Measurements from ENCODE around the gene GHR. TPM values are rescaled to one million over a fixed set of nuclear protein-coding genes. Genes with fewer than 3 reads are reported as not detected.

Gene GHR
- total RNA-seq, 1 donor from 2014 or later: 16.7 TPM

DNA sequence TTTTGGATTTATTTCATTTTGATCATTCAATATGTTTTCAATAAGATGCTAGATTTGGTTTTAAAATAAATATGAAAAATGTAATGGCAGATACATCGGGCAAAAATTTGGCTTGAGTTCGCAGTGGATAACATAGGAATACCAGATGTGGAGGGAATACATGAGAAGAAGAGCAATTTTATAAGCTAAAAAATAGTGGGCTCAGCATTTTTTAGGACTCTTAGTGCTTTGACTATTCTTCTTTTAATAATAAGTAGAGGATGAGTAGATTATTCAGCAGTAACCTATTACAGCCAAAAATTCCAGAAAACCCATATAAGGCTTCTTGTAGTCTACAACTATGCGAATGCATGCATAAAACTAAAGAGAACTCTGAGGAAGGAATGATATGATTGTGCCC lies 22.8 kb upstream of the GHR start:
- no peak overlapping the region for H3K27ac ChIP-seq (ENCODE audit: low read depth, low read length)
- H3K9ac ChIP-seq (ENCODE audit: low read depth in 1 of 3, low read length in 3 of 3): no peak overlapping the region
- H3K4me3 ChIP-seq (ENCODE audit: low read length in 3 of 3): no peak overlapping the region
- no peaks in the 10 kb centered on the region for H3K36me3 ChIP-seq (ENCODE audit: control insufficient read depth in 3 of 3, insufficient read depth in 3 of 3, low read length in 3 of 3)
- H3K4me1 ChIP-seq (ENCODE audit: control insufficient read depth in 3 of 3, insufficient read depth in 3 of 3, low read length in 3 of 3): peaks cover 0 to 4% (median 0%) of the 10 kb centered on the region in 3 donors
- H3K27me3 ChIP-seq (ENCODE audit: control insufficient read depth in 3 of 3, insufficient read depth in 3 of 3, low read length in 3 of 3): no peaks in the 10 kb centered on the region
- no peaks in the 10 kb centered on the region for H3K9me3 ChIP-seq (ENCODE audit: control insufficient read depth in 3 of 3, low read length in 3 of 3)

DNA sequence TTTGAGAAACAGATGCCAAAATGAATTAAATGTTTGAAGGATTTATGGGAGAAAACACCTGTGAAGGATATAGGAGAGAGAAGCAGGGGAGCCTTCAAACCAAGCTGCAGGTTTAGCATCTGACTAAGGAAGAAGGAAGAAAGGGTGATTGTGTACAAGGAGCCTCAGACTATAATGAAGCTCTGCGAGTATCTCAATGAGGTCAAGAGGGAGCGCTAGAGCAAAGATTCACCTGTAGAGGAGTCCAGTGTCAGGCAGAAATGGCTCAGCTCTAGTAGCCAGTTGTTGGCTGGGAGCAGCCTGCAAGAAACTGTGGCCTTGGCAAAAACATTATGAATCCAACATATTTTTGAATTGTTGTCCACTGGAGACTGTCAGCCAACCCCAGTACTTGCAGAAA lies 20.0 kb upstream of the GHR start:
- H3K36me3 ChIP-seq (ENCODE audit: control insufficient read depth in 3 of 3, insufficient read depth in 3 of 3, low read length in 3 of 3): no peaks in the 10 kb centered on the region
- H3K27ac ChIP-seq (ENCODE audit: low read depth, low read length): no peak overlapping the region
- no peaks in the 10 kb centered on the region for H3K9me3 ChIP-seq (ENCODE audit: control insufficient read depth in 3 of 3, low read length in 3 of 3)
- H3K4me1 ChIP-seq (ENCODE audit: control insufficient read depth in 3 of 3, insufficient read depth in 3 of 3, low read length in 3 of 3): no peaks in the 10 kb centered on the region
- no peak overlapping the region for H3K4me3 ChIP-seq (ENCODE audit: low read length in 3 of 3)
- H3K27me3 ChIP-seq (ENCODE audit: control insufficient read depth in 3 of 3, insufficient read depth in 3 of 3, low read length in 3 of 3): no peaks in the 10 kb centered on the region
- no peak overlapping the region for H3K9ac ChIP-seq (ENCODE audit: low read depth in 1 of 3, low read length in 3 of 3)

DNA sequence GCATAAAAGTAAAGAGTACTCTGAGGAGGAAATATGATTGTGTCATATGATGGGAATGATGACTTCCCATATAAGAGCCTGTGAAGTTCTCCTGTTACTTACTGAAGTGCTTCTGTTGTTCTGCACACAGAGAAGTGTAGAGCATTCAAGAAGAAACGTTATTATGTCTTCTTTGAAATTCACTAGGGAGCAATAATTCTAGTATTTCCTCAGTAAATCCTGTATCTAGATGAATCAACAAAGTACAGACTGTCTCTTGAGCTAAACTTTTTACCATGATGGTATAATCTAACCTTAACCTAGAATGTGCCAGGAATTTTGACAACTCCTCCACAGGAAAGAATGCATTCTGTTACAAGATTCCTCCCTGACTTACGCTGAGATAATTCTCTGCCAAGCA lies 18.9 kb upstream of the GHR start:
- no peak overlapping the region for H3K4me3 ChIP-seq (ENCODE audit: low read length in 3 of 3)
- no peaks in the 10 kb centered on the region for H3K4me1 ChIP-seq (ENCODE audit: control insufficient read depth in 3 of 3, insufficient read depth in 3 of 3, low read length in 3 of 3)
- no peaks in the 10 kb centered on the region for H3K9me3 ChIP-seq (ENCODE audit: control insufficient read depth in 3 of 3, low read length in 3 of 3)
- H3K27me3 ChIP-seq (ENCODE audit: control insufficient read depth in 3 of 3, insufficient read depth in 3 of 3, low read length in 3 of 3): no peaks in the 10 kb centered on the region
- no peak overlapping the region for H3K27ac ChIP-seq (ENCODE audit: low read depth, low read length)
- no peak overlapping the region for H3K9ac ChIP-seq (ENCODE audit: low read depth in 1 of 3, low read length in 3 of 3)
- no peaks in the 10 kb centered on the region for H3K36me3 ChIP-seq (ENCODE audit: control insufficient read depth in 3 of 3, insufficient read depth in 3 of 3, low read length in 3 of 3)

DNA sequence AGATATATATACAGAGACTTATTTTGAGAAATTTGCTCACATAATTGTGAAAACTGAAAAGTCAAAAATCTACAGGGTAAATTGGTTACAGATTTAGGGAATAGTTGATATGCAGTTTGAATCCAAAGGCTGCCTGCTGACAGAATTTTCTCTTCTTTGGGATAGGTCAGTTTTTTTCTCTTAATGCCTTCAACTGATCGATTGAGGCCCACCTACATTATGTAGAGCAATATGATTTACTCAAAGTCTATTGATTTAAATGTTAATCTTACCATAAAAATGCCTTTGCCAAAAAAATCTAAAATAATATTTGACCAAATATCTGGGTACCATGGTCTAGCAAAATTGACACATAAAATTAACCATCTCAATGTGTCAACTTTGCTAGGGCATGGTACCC lies 3.9 kb upstream of the GHR start:
- Histone ChIP-seq H3K4me3 (ENCODE audit: low read length in 3 of 3) (no peak overlapping the region), H3K9ac (ENCODE audit: low read depth in 1 of 3, low read length in 3 of 3) (no peak overlapping the region), H3K4me1 (ENCODE audit: control insufficient read depth in 3 of 3, insufficient read depth in 3 of 3, low read length in 3 of 3) (peaks cover 5 to 10% (median 7%) of the 10 kb centered on the region in 3 donors), H3K27me3 (ENCODE audit: control insufficient read depth in 3 of 3, insufficient read depth in 3 of 3, low read length in 3 of 3) (no peaks in the 10 kb centered on the region), H3K36me3 (ENCODE audit: control insufficient read depth in 3 of 3, insufficient read depth in 3 of 3, low read length in 3 of 3) (no peaks in the 10 kb centered on the region), H3K9me3 (ENCODE audit: control insufficient read depth in 3 of 3, low read length in 3 of 3) (no peaks in the 10 kb centered on the region), H3K27ac (ENCODE audit: low read depth, low read length) (no peak overlapping the region)

DNA sequence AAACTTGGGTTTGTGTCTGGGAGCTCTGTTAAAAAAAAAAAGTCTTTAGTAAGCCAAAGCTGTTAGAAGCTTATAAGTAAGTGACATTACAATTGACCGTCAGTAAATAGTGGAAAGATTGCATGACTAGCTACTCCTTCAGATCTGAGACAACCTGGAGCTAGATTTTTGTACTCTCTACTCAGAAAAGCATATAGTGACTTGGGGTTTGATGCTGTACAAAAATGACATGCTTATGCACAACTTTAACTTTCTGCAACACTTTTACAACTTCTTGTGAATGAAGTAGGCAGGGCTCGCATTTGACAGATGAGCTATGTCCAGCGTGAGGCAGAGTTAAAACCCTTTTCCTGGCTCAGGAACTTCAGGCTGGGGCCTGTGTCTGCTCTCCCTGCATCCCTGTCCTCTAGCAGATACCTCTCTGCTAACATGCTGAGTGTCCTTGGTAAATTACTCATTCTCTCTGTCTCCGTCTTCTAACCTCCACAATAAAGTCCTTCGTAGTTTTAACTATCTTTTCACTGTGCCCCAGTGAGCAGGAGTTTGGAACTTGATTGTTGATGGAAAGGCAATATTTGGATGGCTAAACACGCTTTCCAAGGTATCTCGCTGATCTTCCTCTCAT lies 471 bp upstream of the GHR start:
- H3K27ac ChIP-seq (ENCODE audit: low read depth, low read length): peak overlapping the region; percentile 79
- H3K9ac ChIP-seq (ENCODE audit: low read depth in 1 of 3, low read length in 3 of 3): peak overlapping the region; percentile 85 to 89 (median 87)
- H3K36me3 ChIP-seq (ENCODE audit: control insufficient read depth in 3 of 3, insufficient read depth in 3 of 3, low read length in 3 of 3): no peaks in the 10 kb centered on the region

DNA sequence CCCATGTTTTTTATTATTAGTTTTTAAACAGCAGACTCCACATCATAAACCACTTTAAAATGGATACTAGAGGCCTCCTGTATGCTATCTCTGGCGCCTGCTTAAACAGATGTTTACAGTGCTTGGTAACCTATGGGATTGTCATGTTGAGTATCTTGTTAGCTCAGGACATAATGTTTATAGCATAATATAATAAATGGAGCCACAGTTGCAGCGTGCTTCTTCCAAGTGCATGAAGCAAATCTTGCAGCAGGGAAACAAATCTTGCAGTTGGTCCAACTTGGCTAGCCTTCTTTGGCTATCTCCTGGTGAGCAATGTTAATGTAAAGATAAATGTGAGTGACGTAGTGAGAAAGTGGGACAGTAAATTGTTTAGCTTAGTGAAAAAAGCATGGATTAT lies 2.8 kb downstream of the GHR start:
- Histone ChIP-seq H3K4me1 (ENCODE audit: control insufficient read depth in 3 of 3, insufficient read depth in 3 of 3, low read length in 3 of 3) (peaks cover 23 to 36% (median 31%) of the 10 kb centered on the region in 3 donors), H3K36me3 (ENCODE audit: control insufficient read depth in 3 of 3, insufficient read depth in 3 of 3, low read length in 3 of 3) (no peaks in the 10 kb centered on the region), H3K27me3 (ENCODE audit: control insufficient read depth in 3 of 3, insufficient read depth in 3 of 3, low read length in 3 of 3) (no peaks in the 10 kb centered on the region), H3K4me3 (ENCODE audit: low read length in 3 of 3) (peak overlapping the region in 2 of 3 donors; percentile 17 to 30), H3K9ac (ENCODE audit: low read depth in 1 of 3, low read length in 3 of 3) (peak overlapping the region in 1 of 3 donors; percentile 6), H3K9me3 (ENCODE audit: control insufficient read depth in 3 of 3, low read length in 3 of 3) (no peaks in the 10 kb centered on the region), H3K27ac (ENCODE audit: low read depth, low read length) (no peak overlapping the region)

More for the DNA sequence above, 471 bp upstream of the GHR start:
- peaks cover 15 to 24% (median 19%) of the 10 kb centered on the region in 3 donors for H3K4me1 ChIP-seq (ENCODE audit: control insufficient read depth in 3 of 3, insufficient read depth in 3 of 3, low read length in 3 of 3)
- H3K27me3 ChIP-seq (ENCODE audit: control insufficient read depth in 3 of 3, insufficient read depth in 3 of 3, low read length in 3 of 3): no peaks in the 10 kb centered on the region
- peak overlapping the region; percentile 80 to 94 (median 86) for H3K4me3 ChIP-seq (ENCODE audit: low read length in 3 of 3)
- no peaks in the 10 kb centered on the region for H3K9me3 ChIP-seq (ENCODE audit: control insufficient read depth in 3 of 3, low read length in 3 of 3)

DNA sequence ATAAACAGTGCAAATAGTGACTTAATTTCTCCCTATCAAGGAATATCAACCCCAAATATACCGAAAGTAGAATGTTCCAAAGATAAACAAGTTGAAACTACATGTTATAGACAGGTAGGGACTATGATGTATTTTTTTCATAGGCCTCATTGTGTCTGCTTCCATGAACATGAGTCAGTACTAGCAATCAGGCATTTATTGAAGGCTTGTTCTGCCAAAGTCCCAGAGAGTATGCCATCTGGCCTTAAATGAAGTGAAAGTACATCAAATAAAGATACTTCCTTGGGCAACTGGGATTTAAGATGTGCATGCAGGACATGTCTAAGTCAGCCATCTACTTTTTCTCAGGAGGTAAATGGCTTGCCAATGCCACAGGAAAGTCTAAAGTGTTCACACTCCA lies 6.5 kb downstream of the GHR start:
- Histone ChIP-seq H3K27ac (ENCODE audit: low read depth, low read length) (no peak overlapping the region), H3K9ac (ENCODE audit: low read depth in 1 of 3, low read length in 3 of 3) (no peak overlapping the region), H3K4me1 (ENCODE audit: control insufficient read depth in 3 of 3, insufficient read depth in 3 of 3, low read length in 3 of 3) (peaks cover 23 to 38% (median 36%) of the 10 kb centered on the region in 3 donors)

DNA sequence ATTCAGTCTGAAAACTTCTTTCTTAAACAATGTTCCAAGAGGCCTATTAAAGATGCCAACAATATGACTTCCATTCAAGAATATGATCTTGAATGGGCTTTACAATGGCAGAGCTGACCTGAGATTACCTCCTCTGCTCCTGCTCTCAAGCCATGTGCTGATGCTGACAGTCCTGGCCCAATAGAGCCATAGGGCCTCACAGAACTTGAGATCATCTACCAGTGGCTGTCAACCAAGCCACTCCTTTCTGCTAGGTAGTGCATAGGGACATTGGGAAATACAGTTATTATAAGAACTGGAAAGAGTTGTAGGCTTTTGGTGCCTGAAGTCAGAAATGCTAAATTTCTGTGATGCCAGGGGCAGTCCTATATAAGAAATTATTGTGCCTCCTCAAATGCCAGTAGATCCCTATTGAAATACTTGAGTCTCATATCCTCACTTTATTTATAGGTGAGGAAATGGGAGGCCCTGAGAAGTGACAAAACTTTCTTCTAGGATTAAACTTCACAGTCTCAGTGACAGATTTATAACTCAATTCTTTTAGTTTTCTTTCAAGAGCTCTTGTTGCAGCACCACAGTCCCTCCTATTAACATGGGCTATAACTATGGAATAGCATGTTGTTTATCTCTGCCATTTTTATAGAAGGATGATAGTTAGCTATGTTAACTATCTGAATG lies 10.9 kb downstream of the GHR start:
- peaks cover 27 to 36% (median 32%) of the 10 kb centered on the region in 3 donors for H3K4me1 ChIP-seq (ENCODE audit: control insufficient read depth in 3 of 3, insufficient read depth in 3 of 3, low read length in 3 of 3)
- H3K27ac ChIP-seq (ENCODE audit: low read depth, low read length): no peak overlapping the region
- H3K9me3 ChIP-seq (ENCODE audit: control insufficient read depth in 3 of 3, low read length in 3 of 3): no peaks in the 10 kb centered on the region

More for the DNA sequence above, 6.5 kb downstream of the GHR start:
- Histone ChIP-seq H3K9me3 (ENCODE audit: control insufficient read depth in 3 of 3, low read length in 3 of 3) (no peaks in the 10 kb centered on the region), H3K36me3 (ENCODE audit: control insufficient read depth in 3 of 3, insufficient read depth in 3 of 3, low read length in 3 of 3) (no peaks in the 10 kb centered on the region), H3K27me3 (ENCODE audit: control insufficient read depth in 3 of 3, insufficient read depth in 3 of 3, low read length in 3 of 3) (no peaks in the 10 kb centered on the region), H3K4me3 (ENCODE audit: low read length in 3 of 3) (no peak overlapping the region)

DNA sequence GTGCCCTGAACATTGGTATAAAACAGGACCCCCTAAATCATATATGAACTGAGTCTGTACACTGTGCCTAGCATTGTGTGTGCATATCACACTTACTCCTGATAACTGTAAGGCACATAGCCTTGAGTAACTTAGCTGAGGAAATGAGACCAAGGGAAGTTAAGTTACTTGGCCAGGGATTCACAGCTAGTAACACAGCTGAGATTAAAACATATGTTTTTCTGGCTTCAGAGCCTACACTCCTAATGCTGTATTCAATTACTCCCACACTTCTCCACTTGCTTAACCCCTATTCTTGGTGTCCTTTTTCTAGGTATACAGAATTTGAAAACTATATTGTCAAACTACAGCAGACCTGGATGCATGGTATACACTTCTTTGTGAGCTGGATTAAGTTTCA lies 12.8 kb downstream of the GHR start:
- Histone ChIP-seq H3K36me3 (ENCODE audit: control insufficient read depth in 3 of 3, insufficient read depth in 3 of 3, low read length in 3 of 3) (no peaks in the 10 kb centered on the region), H3K27ac (ENCODE audit: low read depth, low read length) (no peak overlapping the region), H3K27me3 (ENCODE audit: control insufficient read depth in 3 of 3, insufficient read depth in 3 of 3, low read length in 3 of 3) (no peaks in the 10 kb centered on the region), H3K9me3 (ENCODE audit: control insufficient read depth in 3 of 3, low read length in 3 of 3) (no peaks in the 10 kb centered on the region), H3K4me3 (ENCODE audit: low read length in 3 of 3) (no peak overlapping the region), H3K4me1 (ENCODE audit: control insufficient read depth in 3 of 3, insufficient read depth in 3 of 3, low read length in 3 of 3) (peaks cover 20 to 23% (median 22%) of the 10 kb centered on the region in 3 donors), H3K9ac (ENCODE audit: low read depth in 1 of 3, low read length in 3 of 3) (no peak overlapping the region)

More for the DNA sequence above, 10.9 kb downstream of the GHR start:
- Histone ChIP-seq H3K4me3 (ENCODE audit: low read length in 3 of 3) (no peak overlapping the region), H3K27me3 (ENCODE audit: control insufficient read depth in 3 of 3, insufficient read depth in 3 of 3, low read length in 3 of 3) (no peaks in the 10 kb centered on the region), H3K9ac (ENCODE audit: low read depth in 1 of 3, low read length in 3 of 3) (no peak overlapping the region), H3K36me3 (ENCODE audit: control insufficient read depth in 3 of 3, insufficient read depth in 3 of 3, low read length in 3 of 3) (no peaks in the 10 kb centered on the region)

DNA sequence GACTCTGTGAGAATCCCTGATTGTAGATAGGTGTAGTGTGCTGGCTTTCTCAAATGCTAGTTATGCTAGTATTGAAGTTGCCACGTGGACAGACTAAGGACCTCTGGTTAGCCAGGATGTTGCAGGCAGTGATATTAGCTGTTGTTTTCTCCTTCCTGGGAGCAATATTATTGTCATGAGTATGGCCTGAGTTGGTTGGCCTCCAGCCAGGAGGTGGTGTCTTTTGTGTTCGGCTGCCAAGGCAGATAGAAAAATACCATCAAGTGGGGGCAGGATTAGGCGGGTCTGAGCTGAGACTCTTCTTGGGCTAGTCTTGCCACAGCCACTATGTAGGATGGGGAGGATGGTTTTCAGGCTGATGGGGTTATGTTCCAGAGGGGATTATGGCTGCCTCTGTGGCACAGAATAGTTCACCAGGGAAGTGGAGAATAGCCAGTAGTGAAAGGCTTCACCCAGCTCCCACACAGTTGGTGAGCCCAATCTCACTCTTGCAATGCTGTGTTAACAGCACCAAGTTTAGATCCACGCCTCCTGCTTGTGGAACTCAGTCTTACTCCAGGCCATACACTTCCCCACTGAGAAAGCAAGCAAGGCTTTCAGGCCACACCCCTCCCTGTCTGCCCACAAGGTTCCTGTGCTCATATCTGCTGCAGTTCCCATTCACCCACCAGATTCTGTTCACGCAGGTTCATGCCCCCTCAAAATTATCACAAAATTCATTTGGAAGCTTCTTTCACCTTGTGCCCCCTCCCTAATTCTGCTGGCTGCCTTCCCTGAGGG lies 31.2 kb downstream of the GHR start:
- Histone ChIP-seq H3K36me3 (ENCODE audit: control insufficient read depth in 3 of 3, insufficient read depth in 3 of 3, low read length in 3 of 3) (no peaks in the 10 kb centered on the region), H3K9me3 (ENCODE audit: control insufficient read depth in 3 of 3, low read length in 3 of 3) (no peaks in the 10 kb centered on the region), H3K4me1 (ENCODE audit: control insufficient read depth in 3 of 3, insufficient read depth in 3 of 3, low read length in 3 of 3) (peaks cover 0 to 19% (median 19%) of the 10 kb centered on the region in 3 donors), H3K27me3 (ENCODE audit: control insufficient read depth in 3 of 3, insufficient read depth in 3 of 3, low read length in 3 of 3) (no peaks in the 10 kb centered on the region), H3K4me3 (ENCODE audit: low read length in 3 of 3) (no peak overlapping the region), H3K9ac (ENCODE audit: low read depth in 1 of 3, low read length in 3 of 3) (no peak overlapping the region), H3K27ac (ENCODE audit: low read depth, low read length) (no peak overlapping the region)

Measured in skeletal muscle tissue (tissue), 4 donors.